SK-N-SH (cell line): ENCODE results near the gene TP53I13. TPM values are rescaled to one million over a fixed set of nuclear protein-coding genes. Genes with fewer than 3 reads are reported as not detected.

Experiments
- CTCF ChIA-PET: fragments of 300-600, 350-600 bp; formaldehyde crosslinking; extraction: SDS; loops from one replicate; lab custom pipeline; 2021; lab: Yijun Ruan, JAX
- POLR2A ChIA-PET: fragments of 350-600 bp; sonication (Branson Sonifier 250); formaldehyde crosslinking; extraction: SDS; loops from one replicate; lab custom pipeline; 2020; ENCODE audit warnings: antibody characterized with exemption, inconsistent platforms; lab: Yijun Ruan, JAX
- DNase-seq: peaks from one replicate; pipeline ENCODE4 v3.0.0; 2012
- H2AFZ ChIP-seq: fragments of 200-600 bp; sonication (generic); 2 replicates; pipeline ENCODE4 v1.8.1; 2016; ENCODE audit warnings: antibody characterized with exemption, mild to moderate bottlenecking, low read depth
- H3F3A ChIP-seq: fragments of 200-600 bp; sonication (generic); replicated peaks from 2 replicates; pipeline ENCODE3; 2016; ENCODE audit warnings: antibody characterized with exemption, mild to moderate bottlenecking; ENCODE audit not compliant: insufficient read depth
- H3K27ac ChIP-seq, 2 experiments: fragments of 200-500 bp in 1 of 2; fragments of 200-600 bp in 1 of 2; sonication (Bioruptor generic) in 1 of 2; sonication (generic), shearing (Covaris generic) in 1 of 2; 2 replicates each; pipeline versions ENCODE4 v1.5.1 to v1.6.1; 2014 to 2016; ENCODE audit warnings: low read depth in 2 of 2, inconsistent platforms in 1 of 2, low read length in 1 of 2, mild to moderate bottlenecking in 1 of 2, mixed read lengths in 1 of 2
- H3K27me3 ChIP-seq: fragments of 200-600 bp; sonication (generic), shearing (Covaris generic); 2 replicates; pipeline ENCODE4 v1.6.1; 2016; ENCODE audit warnings: mixed run types; ENCODE audit not compliant: insufficient read depth
- H3K36me3 ChIP-seq, 2 experiments: fragments of 200-500 bp in 1 of 2; fragments of 200-600 bp in 1 of 2; sonication (Bioruptor generic) in 1 of 2; sonication (generic) in 1 of 2; replicated peaks in 1 of 2; 2 replicates each; pipeline versions ENCODE3 to v1.5.1; 2014 to 2016; ENCODE audit warnings: low read length in 1 of 2, mild to moderate bottlenecking in 1 of 2; ENCODE audit not compliant: insufficient read depth in 2 of 2, control insufficient read depth in 1 of 2
- H3K4me1 ChIP-seq, 2 experiments: fragments of 200-500 bp in 1 of 2; fragments of 200-600 bp in 1 of 2; sonication (Bioruptor generic) in 1 of 2; sonication (generic), shearing (Covaris generic) in 1 of 2; 2 replicates each; pipeline versions ENCODE4 v1.5.1 to v1.6.1; 2014 to 2016; ENCODE audit warnings: low read depth in 1 of 2, low read length in 1 of 2, mixed run types in 1 of 2; ENCODE audit not compliant: insufficient read depth in 2 of 2, control insufficient read depth in 1 of 2
- H3K4me2 ChIP-seq: fragments of 200-600 bp; sonication (generic), shearing (Covaris generic); 2 replicates; pipeline ENCODE4 v1.6.1; 2017; ENCODE audit warnings: mixed run types
- H3K4me3 ChIP-seq, 2 experiments: fragments of 200-500 bp in 1 of 2; fragments of 200-600 bp in 1 of 2; sonication (Bioruptor generic) in 1 of 2; sonication (generic), shearing (Covaris generic) in 1 of 2; 2 replicates each; pipeline versions ENCODE4 v1.5.1 to v1.8.1; 2014 to 2016; ENCODE audit warnings: low read depth in 2 of 2, inconsistent platforms in 1 of 2, low read length in 1 of 2, mild to moderate bottlenecking in 1 of 2, mixed read lengths in 1 of 2, moderate library complexity in 1 of 2
- H3K79me2 ChIP-seq: fragments of 200-600 bp; sonication (generic); 2 replicates; pipeline ENCODE4 v1.8.1; 2017; ENCODE audit warnings: mild to moderate bottlenecking; ENCODE audit not compliant: insufficient read depth
- H3K9ac ChIP-seq: fragments of 200-600 bp; sonication (generic); 2 replicates; pipeline ENCODE4 v1.6.1; 2017; ENCODE audit warnings: mixed run types
- H3K9me2 ChIP-seq: fragments of 200-600 bp; sonication (generic); 2 replicates; pipeline ENCODE4 v1.6.1; 2017; ENCODE audit warnings: mixed run types
- H3K9me3 ChIP-seq: fragments of 200-600 bp; sonication (generic); 2 replicates; pipeline ENCODE4 v1.6.1; 2017; ENCODE audit warnings: mixed run types, mild to moderate bottlenecking, moderate library complexity
- H4K20me1 ChIP-seq: fragments of 200-600 bp; sonication (generic); 2 replicates; pipeline ENCODE4 v1.6.1; 2017; ENCODE audit warnings: mild to moderate bottlenecking, mixed run types; ENCODE audit not compliant: insufficient read depth
- GATA2 ChIP-seq: sonication (generic); formaldehyde crosslinking; IDR thresholded peaks from 2 replicates; pipeline ENCODE4 v1.5.0; 2020; ENCODE audit warnings: mild to moderate bottlenecking, missing genetic modification reagents
- IRF3 ChIP-seq: fragments of 150-350 bp; IDR thresholded peaks from 2 replicates; pipeline ENCODE4 v1.6.1; 2016; ENCODE audit warnings: mild to moderate bottlenecking, low read depth, low read length
- JUND ChIP-seq: IDR thresholded peaks from 2 replicates; pipeline ENCODE4 v1.4.0; 2012
- MAX ChIP-seq: IDR thresholded peaks from 2 replicates; pipeline ENCODE4 v1.4.0; 2012; ENCODE audit warnings: low read depth
- MEF2A ChIP-seq: IDR thresholded peaks from 2 replicates; pipeline ENCODE4 v1.4.0; 2012; ENCODE audit warnings: low read depth, borderline replicate concordance
- NFIC ChIP-seq: IDR thresholded peaks from 2 replicates; pipeline ENCODE4 v1.4.0; 2012; ENCODE audit warnings: borderline replicate concordance
- PBX3 ChIP-seq: IDR thresholded peaks from 2 replicates; pipeline ENCODE4; 2012
- POLR2AphosphoS5 ChIP-seq: IDR thresholded peaks from 2 replicates; pipeline ENCODE4 v1.6.1; 2012; ENCODE audit warnings: low read depth, low read length
- RCOR1 ChIP-seq: fragments of 150-350 bp; IDR thresholded peaks from 2 replicates; pipeline ENCODE4 v1.6.1; 2017; ENCODE audit warnings: antibody characterized with exemption, low read length
- RXRA ChIP-seq: IDR thresholded peaks from 2 replicates; pipeline ENCODE4 v1.4.0; 2012; ENCODE audit warnings: low read depth, mild to moderate bottlenecking, borderline replicate concordance
- SMC3 ChIP-seq: IDR thresholded peaks from 2 replicates; pipeline ENCODE4 v1.6.1; 2012; ENCODE audit warnings: low read depth, low read length, improper control_type of control experiment
- TAF1 ChIP-seq: IDR thresholded peaks from 2 replicates; pipeline ENCODE4 v1.6.1; 2012; ENCODE audit warnings: low read depth, mild to moderate bottlenecking, low read length, moderate library complexity, borderline replicate concordance
- TCF12 ChIP-seq: IDR thresholded peaks from 2 replicates; pipeline ENCODE4 v1.4.0; 2012
- TEAD4 ChIP-seq: IDR thresholded peaks from 2 replicates; pipeline ENCODE4 v1.4.0; 2012; ENCODE audit warnings: mild to moderate bottlenecking, borderline replicate concordance; ENCODE audit not compliant: insufficient read depth
- USF2 ChIP-seq: fragments of 150-350 bp; IDR thresholded peaks from 2 replicates; pipeline ENCODE4 v1.6.1; 2017; ENCODE audit warnings: antibody characterized with exemption, low read length, low read depth, borderline replicate concordance
- YY1 ChIP-seq: IDR thresholded peaks from 2 replicates; pipeline ENCODE4 v1.4.0; 2012; ENCODE audit warnings: low read depth, mild to moderate bottlenecking
- WGBS: methylation state at CpG from one replicate; pipeline ENCODE4 v1.1.6; 2017; ENCODE audit warnings: low lambda C conversion rate; 5-methylcytosine and 5-hydroxymethylcytosine counted together
- polyA plus RNA-seq, 3 experiments: library from polyadenylated mRNA; depleted of rRNA; stranded (reverse); fragments of >200 nt; gene quantifications; 2 replicates each; pipeline ENCODE4 v1.2.3, GENCODE V29; 2012
- TF ChIP-seq, protein P1 (sequence below): IDR thresholded peaks from 2 replicates; pipeline ENCODE4 v1.4.0; 2012; ENCODE audit warnings: low read depth, borderline replicate concordance

Gene TP53I13
- polyA plus RNA-seq, 1 of the 3 experiments (the other 2 are of a cell fraction): 39.2 TPM

DNA sequence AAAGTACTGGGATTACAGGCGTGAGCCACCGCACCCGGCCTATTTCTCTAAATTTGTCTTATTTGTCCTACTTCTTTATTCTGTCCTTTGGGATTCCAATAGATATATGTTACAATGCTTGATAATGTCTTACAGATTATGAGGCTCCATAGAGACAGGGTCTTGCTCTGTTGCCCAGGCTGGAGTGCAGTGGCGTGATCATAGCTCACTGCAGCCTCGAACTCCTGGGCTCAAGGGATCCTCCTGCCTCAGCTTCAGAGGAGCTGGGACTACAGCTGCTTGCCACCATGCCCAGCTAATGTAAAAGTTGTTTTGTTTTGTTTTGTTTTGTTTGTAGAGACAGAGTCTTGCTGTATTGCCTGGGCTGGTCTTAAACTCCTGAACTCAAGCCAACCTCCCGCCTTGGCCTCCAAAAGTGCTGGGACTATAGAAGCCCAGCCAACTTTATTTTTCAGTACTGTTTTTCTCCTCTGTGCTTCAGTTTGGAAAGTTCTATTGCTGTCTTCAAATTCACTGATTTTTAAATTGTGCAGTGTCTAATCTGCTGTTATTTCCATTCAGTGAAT, 34.7 kb downstream of the TP53I13 start:
- no peak overlapping the region for H3K4me3 ChIP-seq
- H3K4me1 ChIP-seq: peaks cover 0 to 5% of the 10 kb centered on the region in 2 experiments; a peak in 1 of 4 replicates
- peaks cover 30% of the 10 kb centered on the region; the same call in 1 of the 2 replicates for H3K79me2 ChIP-seq
- H3K36me3 ChIP-seq: peaks cover 0 to under 1% of the 10 kb centered on the region in 2 experiments
- H3K27ac ChIP-seq: no peak overlapping the region
- H3F3A ChIP-seq: no peaks in the 10 kb centered on the region
- ChIA-PET CTCF (interaction anchor here (1.1 kb wide), 1 partner anchor 18 kb away, joined by 6 read pairs; no protein-coding TSS in a partner anchor), POLR2A (no interaction called here)
- H3K9me2 ChIP-seq: no peaks in the 10 kb centered on the region
- TF ChIP-seq MAX (no peak), YY1 (no peak), USF2 (no peak), TCF12 (no peak), SMC3 (no peak), GATA2 (CRISPR knock-in tag) (no peak), JUND (no peak), RXRA (no peak)
- no peaks in the 10 kb centered on the region for H3K9me3 ChIP-seq
- H2AFZ ChIP-seq: no peak overlapping the region
- no peak overlapping the region for H3K4me2 ChIP-seq
- no peak for DNase-seq
- no peak overlapping the region for H3K9ac ChIP-seq
- H3K27me3 ChIP-seq: no peaks in the 10 kb centered on the region
- no peaks in the 10 kb centered on the region; the same call in 1 of the 2 replicates for H4K20me1 ChIP-seq
- 96% methylated on average over 6 of the region's 6 CpGs for WGBS

DNA sequence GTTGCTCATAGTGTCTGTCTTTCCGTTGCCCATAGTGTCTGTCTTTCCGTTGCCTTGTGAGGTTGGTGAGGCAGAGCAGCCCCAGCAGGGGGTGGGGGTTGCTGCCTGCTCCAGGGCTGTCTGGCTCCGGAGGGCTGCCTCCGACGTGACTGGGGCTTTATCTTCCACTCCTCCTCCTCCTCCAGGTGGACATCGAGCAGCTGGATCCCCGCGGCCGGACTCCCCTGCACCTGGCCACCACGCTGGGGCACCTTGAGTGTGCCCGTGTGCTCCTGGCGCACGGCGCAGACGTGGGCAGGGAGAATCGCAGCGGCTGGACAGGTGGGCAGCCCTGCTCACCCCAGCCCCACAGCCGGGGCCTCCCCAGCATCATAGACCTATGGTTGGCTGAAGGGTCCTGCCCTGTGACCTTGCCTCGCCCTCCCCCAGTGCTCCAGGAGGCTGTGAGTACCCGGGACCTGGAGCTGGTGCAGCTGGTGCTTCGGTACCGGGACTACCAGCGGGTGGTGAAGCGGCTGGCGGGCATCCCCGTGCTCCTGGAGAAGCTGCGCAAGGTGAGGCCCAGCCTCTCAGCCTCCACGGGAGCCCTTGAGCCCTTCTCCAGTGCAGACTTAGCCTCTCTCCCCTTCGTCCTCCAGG, 39.2 kb downstream of the TP53I13 start:
- H3K27me3 ChIP-seq: no peaks in the 10 kb centered on the region
- no peak overlapping the region for H3K9ac ChIP-seq
- peak; percentile 20 for DNase-seq
- no peaks in the 10 kb centered on the region for H4K20me1 ChIP-seq
- H3F3A ChIP-seq: no peaks in the 10 kb centered on the region
- peaks cover 14% of the 10 kb centered on the region; the same call in 1 of the 2 replicates for H3K79me2 ChIP-seq
- peaks cover 0 to 18% of the 10 kb centered on the region in 2 experiments for H3K36me3 ChIP-seq
- CTCF ChIA-PET: interaction anchor here (0.6 to 3.4 kb wide), 7 partner anchors 10 to 497 kb away, joined by 3 to 17 read pairs (median 4); partner anchors contain the start of gene ANKRD13B
- H3K9me3 ChIP-seq: no peaks in the 10 kb centered on the region
- no peaks in the 10 kb centered on the region for H3K9me2 ChIP-seq
- no peak overlapping the region for H3K4me2 ChIP-seq
- WGBS: 93% methylated on average over 22 of the region's 29 CpGs
- no peaks in the 10 kb centered on the region for H3K4me1 ChIP-seq
- POLR2A ChIA-PET: no interaction called here
- H3K27ac ChIP-seq: no peak overlapping the region; a peak in 1 of 4 replicates
- TF ChIP-seq GATA2 (CRISPR knock-in tag) (no peak), PBX3 (no peak), NFIC (no peak), TCF12 (no peak), MAX (no peak), TAF1 (no peak), JUND (no peak), POLR2AphosphoS5 (no peak), RCOR1 (no peak), TEAD4 (no peak), MEF2A (no peak), IRF3 (no peak)
- TF ChIP-seq, protein P1, sequence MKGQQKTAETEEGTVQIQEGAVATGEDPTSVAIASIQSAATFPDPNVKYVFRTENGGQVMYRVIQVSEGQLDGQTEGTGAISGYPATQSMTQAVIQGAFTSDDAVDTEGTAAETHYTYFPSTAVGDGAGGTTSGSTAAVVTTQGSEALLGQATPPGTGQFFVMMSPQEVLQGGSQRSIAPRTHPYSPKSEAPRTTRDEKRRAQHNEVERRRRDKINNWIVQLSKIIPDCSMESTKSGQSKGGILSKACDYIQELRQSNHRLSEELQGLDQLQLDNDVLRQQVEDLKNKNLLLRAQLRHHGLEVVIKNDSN: no peak
- H3K4me3 ChIP-seq: no peak overlapping the region
- H2AFZ ChIP-seq: no peak overlapping the region
